ENCODE data around the gene HHIPL1.

The HHIPL1 gene

GRCh38 chr14:99676657-99677056 is 31.7 kb downstream of the HHIPL1 start:
- Histone ChIP-seq H3K9me2 (replicated peaks; ENCODE audit: control insufficient read depth, low read length) (no peaks in the 10 kb centered on the region), H3K36me3 (ENCODE audit: control insufficient read depth, low read length) (no peaks in the 10 kb centered on the region), H4K20me1 (ENCODE audit: control insufficient read depth, insufficient read depth, low read depth, low read length) (no peaks in the 10 kb centered on the region), H3K9me3 (ENCODE audit: control insufficient read depth, insufficient read depth, low read length) (peaks cover 9% of the 10 kb centered on the region; the same call in 1 of the 2 replicates), H3K4me1 (ENCODE audit: control insufficient read depth, low read length) (peaks cover 7% of the 10 kb centered on the region), H3K4me2 (ENCODE audit: low read length) (no peak overlapping the region), H3K27me3 (ENCODE audit: control insufficient read depth, low read length) (no peaks in the 10 kb centered on the region), H3K4me3 (ENCODE audit: low read length) (no peak overlapping the region), H3K27ac (ENCODE audit: low read depth, low read length) (no peak overlapping the region), H3K79me2 (ENCODE audit: control insufficient read depth, low read length) (no peaks in the 10 kb centered on the region), H3F3A (ENCODE audit: control insufficient read depth, insufficient read depth) (no peaks in the 10 kb centered on the region)
- TF ChIP-seq, protein P1, sequence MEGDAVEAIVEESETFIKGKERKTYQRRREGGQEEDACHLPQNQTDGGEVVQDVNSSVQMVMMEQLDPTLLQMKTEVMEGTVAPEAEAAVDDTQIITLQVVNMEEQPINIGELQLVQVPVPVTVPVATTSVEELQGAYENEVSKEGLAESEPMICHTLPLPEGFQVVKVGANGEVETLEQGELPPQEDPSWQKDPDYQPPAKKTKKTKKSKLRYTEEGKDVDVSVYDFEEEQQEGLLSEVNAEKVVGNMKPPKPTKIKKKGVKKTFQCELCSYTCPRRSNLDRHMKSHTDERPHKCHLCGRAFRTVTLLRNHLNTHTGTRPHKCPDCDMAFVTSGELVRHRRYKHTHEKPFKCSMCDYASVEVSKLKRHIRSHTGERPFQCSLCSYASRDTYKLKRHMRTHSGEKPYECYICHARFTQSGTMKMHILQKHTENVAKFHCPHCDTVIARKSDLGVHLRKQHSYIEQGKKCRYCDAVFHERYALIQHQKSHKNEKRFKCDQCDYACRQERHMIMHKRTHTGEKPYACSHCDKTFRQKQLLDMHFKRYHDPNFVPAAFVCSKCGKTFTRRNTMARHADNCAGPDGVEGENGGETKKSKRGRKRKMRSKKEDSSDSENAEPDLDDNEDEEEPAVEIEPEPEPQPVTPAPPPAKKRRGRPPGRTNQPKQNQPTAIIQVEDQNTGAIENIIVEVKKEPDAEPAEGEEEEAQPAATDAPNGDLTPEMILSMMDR (IDR thresholded peaks at IDR 0.05; ENCODE audit: low read depth, low read length, poor library complexity, severe bottlenecking), result no peak
- TF ChIP-seq EZH2phosphoT487 (IDR thresholded peaks at IDR 0.05; ENCODE audit: borderline replicate concordance, low read length), result no peak

- H3K4me2 ChIP-seq (ENCODE audit: low read length), result no peak overlapping the region
- peaks cover 5% of the 10 kb centered on the region for H3K4me1 ChIP-seq (ENCODE audit: control insufficient read depth, low read length)
- H3K79me2 ChIP-seq (ENCODE audit: control insufficient read depth, low read length), result no peaks in the 10 kb centered on the region
- no peaks in the 10 kb centered on the region for H3K9me2 ChIP-seq (replicated peaks; ENCODE audit: control insufficient read depth, low read length)
- no peaks in the 10 kb centered on the region for H4K20me1 ChIP-seq (ENCODE audit: control insufficient read depth, insufficient read depth, low read depth, low read length)
- H3K27ac ChIP-seq (ENCODE audit: low read depth, low read length), result no peak overlapping the region
- no peak overlapping the region for H3K4me3 ChIP-seq (ENCODE audit: low read length)
- no peaks in the 10 kb centered on the region for H3K36me3 ChIP-seq (ENCODE audit: control insufficient read depth, low read length)
- H3F3A ChIP-seq (ENCODE audit: control insufficient read depth, insufficient read depth), result no peaks in the 10 kb centered on the region
- TF ChIP-seq EZH2phosphoT487 (IDR thresholded peaks at IDR 0.05; ENCODE audit: borderline replicate concordance, low read length), result no peak
- TF ChIP-seq, protein P1 (IDR thresholded peaks at IDR 0.05; ENCODE audit: low read depth, low read length, poor library complexity, severe bottlenecking), result no peak
- no peaks in the 10 kb centered on the region for H3K27me3 ChIP-seq (ENCODE audit: control insufficient read depth, low read length)
- peaks cover 9% of the 10 kb centered on the region; the same call in 1 of the 2 replicates for H3K9me3 ChIP-seq (ENCODE audit: control insufficient read depth, insufficient read depth, low read length)
These were observed 32.6 kb downstream of the HHIPL1 start for GRCh38 chr14:99677231-99678140.

DNA sequence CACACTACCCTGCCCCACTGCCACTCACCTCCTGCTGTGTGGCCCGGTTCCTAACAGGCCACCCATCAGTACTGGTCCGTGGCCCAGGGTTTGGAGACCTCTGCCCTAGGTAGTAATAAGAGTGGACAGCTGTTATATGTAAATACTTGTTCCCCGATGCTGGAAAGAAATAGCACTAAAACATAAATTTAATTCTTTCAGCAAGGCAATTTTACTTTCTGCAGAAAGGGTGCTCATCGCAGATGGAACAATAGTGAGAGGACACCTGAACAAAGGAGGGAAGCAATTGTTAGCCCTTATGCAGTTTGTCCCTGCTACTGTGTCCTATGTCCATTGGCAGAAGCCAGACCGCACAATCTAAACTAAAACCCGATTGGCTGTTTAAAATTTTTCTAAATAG is 33.3 kb downstream of the HHIPL1 start:
- no peak overlapping the region for H3K4me2 ChIP-seq (ENCODE audit: low read length)
- H3K4me1 ChIP-seq (ENCODE audit: control insufficient read depth, low read length), result peaks cover 7% of the 10 kb centered on the region
- peaks cover 9% of the 10 kb centered on the region; the same call in 1 of the 2 replicates for H3K9me3 ChIP-seq (ENCODE audit: control insufficient read depth, insufficient read depth, low read length)
- H3K27me3 ChIP-seq (ENCODE audit: control insufficient read depth, low read length), result no peaks in the 10 kb centered on the region
- no peaks in the 10 kb centered on the region for H4K20me1 ChIP-seq (ENCODE audit: control insufficient read depth, insufficient read depth, low read depth, low read length)
- H3K4me3 ChIP-seq (ENCODE audit: low read length), result no peak overlapping the region
- no peaks in the 10 kb centered on the region for H3K79me2 ChIP-seq (ENCODE audit: control insufficient read depth, low read length)
- H3K36me3 ChIP-seq (ENCODE audit: control insufficient read depth, low read length), result no peaks in the 10 kb centered on the region
- no peak overlapping the region for H3K27ac ChIP-seq (ENCODE audit: low read depth, low read length)
- H3F3A ChIP-seq (ENCODE audit: control insufficient read depth, insufficient read depth), result no peaks in the 10 kb centered on the region
- H3K9me2 ChIP-seq (replicated peaks; ENCODE audit: control insufficient read depth, low read length), result no peaks in the 10 kb centered on the region
- TF ChIP-seq, protein P1 (IDR thresholded peaks at IDR 0.05; ENCODE audit: low read depth, low read length, poor library complexity, severe bottlenecking), result no peak

All from DOHH2 (cell line).